Vagina (tissue), 2 donors: Measurements from ENCODE around the gene PTGR2.

Experiments used
- POLR2A ChIP-seq, 2 donors: fragments of 450-650 bp; IDR thresholded peaks; one replicate each; pipeline ENCODE4 v1.6.1; 2017; ENCODE audit warnings: antibody characterized with exemption in 2 of 2, mild to moderate bottlenecking in 2 of 2, moderate library complexity in 2 of 2
- POLR2AphosphoS5 ChIP-seq, 2 donors: sonication (generic); formaldehyde crosslinking; IDR thresholded peaks; one replicate each; pipeline ENCODE4 v1.9.0; 2017; ENCODE audit warnings: antibody characterized with exemption in 2 of 2, mild to moderate bottlenecking in 2 of 2, low read depth in 1 of 2; ENCODE audit not compliant: insufficient read depth in 1 of 2
- TF ChIP-seq, protein P1 (sequence below), 3 experiments: fragments of 450-650 bp in 2 of 3; fragments of 200-600 bp in 1 of 3; sonication (generic) in 1 of 3; IDR thresholded peaks; one replicate each; pipeline ENCODE4 v1.5.1; 2017 to 2019; ENCODE audit warnings: antibody characterized with exemption in 3 of 3, mild to moderate bottlenecking in 2 of 3, moderate library complexity in 2 of 3

DNA sequence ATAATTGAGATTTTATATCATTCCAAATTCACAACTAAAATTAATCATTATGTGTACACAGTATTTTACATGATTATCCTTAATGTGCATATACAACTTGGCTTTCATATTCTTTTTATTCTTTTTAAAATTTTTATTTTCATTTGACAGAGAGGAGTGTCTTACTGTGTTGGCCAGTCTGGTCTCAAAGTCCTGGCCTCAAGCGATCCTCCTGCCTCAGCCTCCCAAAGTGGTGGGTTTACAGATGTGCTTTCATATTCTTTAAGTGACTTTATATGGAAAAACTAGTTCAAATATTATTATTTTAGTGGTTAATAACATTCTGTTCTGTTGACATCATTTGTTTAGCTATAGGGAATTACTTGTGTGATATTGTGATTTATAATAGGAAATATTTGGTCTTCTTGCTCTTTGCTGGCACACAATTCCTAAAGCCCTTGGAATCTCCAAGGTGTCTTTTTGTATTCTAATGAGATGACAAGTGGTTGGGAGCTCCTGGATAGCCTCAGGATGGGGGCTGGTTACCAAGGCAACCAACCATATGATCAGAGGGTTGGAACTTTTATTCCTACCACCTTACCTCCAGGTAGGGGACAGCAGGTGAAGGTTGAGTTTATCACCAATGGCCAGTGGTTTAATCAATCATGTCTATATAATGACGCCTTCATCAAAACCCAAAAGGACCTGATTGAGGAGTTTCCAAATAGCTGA lies 19.0 kb downstream of the PTGR2 start:
- TF ChIP-seq POLR2AphosphoS5 (IDR thresholded peaks at IDR 0.05; ENCODE audit: insufficient read depth in 1 of 2, low read depth in 1 of 2) (no peak), POLR2A (IDR thresholded peaks at IDR 0.05) (no peak)
- TF ChIP-seq, protein P1, sequence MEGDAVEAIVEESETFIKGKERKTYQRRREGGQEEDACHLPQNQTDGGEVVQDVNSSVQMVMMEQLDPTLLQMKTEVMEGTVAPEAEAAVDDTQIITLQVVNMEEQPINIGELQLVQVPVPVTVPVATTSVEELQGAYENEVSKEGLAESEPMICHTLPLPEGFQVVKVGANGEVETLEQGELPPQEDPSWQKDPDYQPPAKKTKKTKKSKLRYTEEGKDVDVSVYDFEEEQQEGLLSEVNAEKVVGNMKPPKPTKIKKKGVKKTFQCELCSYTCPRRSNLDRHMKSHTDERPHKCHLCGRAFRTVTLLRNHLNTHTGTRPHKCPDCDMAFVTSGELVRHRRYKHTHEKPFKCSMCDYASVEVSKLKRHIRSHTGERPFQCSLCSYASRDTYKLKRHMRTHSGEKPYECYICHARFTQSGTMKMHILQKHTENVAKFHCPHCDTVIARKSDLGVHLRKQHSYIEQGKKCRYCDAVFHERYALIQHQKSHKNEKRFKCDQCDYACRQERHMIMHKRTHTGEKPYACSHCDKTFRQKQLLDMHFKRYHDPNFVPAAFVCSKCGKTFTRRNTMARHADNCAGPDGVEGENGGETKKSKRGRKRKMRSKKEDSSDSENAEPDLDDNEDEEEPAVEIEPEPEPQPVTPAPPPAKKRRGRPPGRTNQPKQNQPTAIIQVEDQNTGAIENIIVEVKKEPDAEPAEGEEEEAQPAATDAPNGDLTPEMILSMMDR (IDR thresholded peaks at IDR 0.05): no peak
